Naive B cell (primary cell): ENCODE results near the gene MFAP3. TPM values are rescaled to one million over a fixed set of nuclear protein-coding genes. Genes with fewer than 3 reads are reported as not detected.
"Not testable (repeated sequence)": the region's sequence is repeated elsewhere in the genome, so short reads cannot be mapped to it uniquely, and the experiment has no call there.

ENCODE experiments used
- ATAC-seq, 2 donors: fragments of 150-1000 bp; cut with Tn5 transposase; 2 replicates each; pipeline ENCODE4 v1.10.0; 2021; ENCODE audit warnings: low read depth in 2 of 2, mild to moderate bottlenecking in 2 of 2, moderate library complexity in 2 of 2
- DNase-seq: peaks from one replicate; pipeline ENCODE4 v3.0.0; 2022
- H3K27ac Mint-ChIP-seq, 6 donors: one replicate each; pipeline ENCODE4 v1.8.0; 2020 to 2022; ENCODE audit warnings: mild to moderate bottlenecking in 6 of 6, mixed read lengths in 6 of 6, moderate library complexity in 5 of 6, inconsistent platforms in 2 of 6
- H3K27me3 Mint-ChIP-seq, 3 donors: one replicate each; pipeline ENCODE4 v1.8.0; 2021 to 2022; ENCODE audit warnings: mixed read lengths in 3 of 3, mild to moderate bottlenecking in 1 of 3
- H3K36me3 Mint-ChIP-seq, 2 donors: one replicate each; pipeline ENCODE4 v1.8.0; 2020 to 2022; ENCODE audit warnings: mixed read lengths in 2 of 2, inconsistent platforms in 1 of 2, mild to moderate bottlenecking in 1 of 2
- H3K4me1 Mint-ChIP-seq, 3 donors: one replicate each; pipeline ENCODE4 v1.8.0; 2020 to 2022; ENCODE audit warnings: mixed read lengths in 3 of 3, inconsistent platforms in 1 of 3, mild to moderate bottlenecking in 1 of 3, moderate library complexity in 1 of 3
- H3K4me3 Mint-ChIP-seq, 8 donors: one replicate each; pipeline ENCODE4 v1.8.0; 2020 to 2022; ENCODE audit warnings: mild to moderate bottlenecking in 8 of 8, mixed read lengths in 8 of 8, moderate library complexity in 8 of 8, inconsistent platforms in 2 of 8
- H3K9me3 Mint-ChIP-seq, 7 donors: one replicate each; pipeline ENCODE4 v1.8.0; 2020 to 2022; ENCODE audit warnings: mixed read lengths in 7 of 7, mild to moderate bottlenecking in 5 of 7, inconsistent platforms in 2 of 7, moderate library complexity in 1 of 7
- polyA plus RNA-seq, 6 donors: library from polyadenylated mRNA; unstranded; fragments of 300-500 nt; fragmentation: Illumina TruSeq; gene quantifications; one replicate each; pipeline ENCODE4 v1.2.3, GENCODE V29; 2021; ENCODE audit warnings: low read depth in 6 of 6

Gene MFAP3
- 10 to 100 TPM in 1 of 6 donors, 1 to 10 TPM in 5; 5.3 to 16.7 (median 6.5) TPM for polyA plus RNA-seq

- Mint-ChIP-seq H3K27ac (peak within 1 kb of the TSS; percentile 93 to 99 (median 98)), H3K4me3 (peak within 1 kb of the TSS; percentile 94 to 99 (median 98)), H3K27me3 (no peaks in the 10 kb centered on the region), H3K9me3 (no peaks in the 10 kb centered on the region), H3K4me1 (peaks cover 25 to 45% (median 42%) of the 10 kb centered on the region in 3 donors), H3K36me3 (no peaks in the 10 kb centered on the region)
- DNase-seq (peak; percentile 82), ATAC-seq (peak; percentile 96)
These were observed at the start of gene MFAP3, which contains the start of gene FAM114A2 for GRCh38 chr5:154038707-154039457. TSS of gene MFAP3 (plus strand) at chr5:154038967. CDS start at chr5:154049723, 10,756 bp downstream. TSS of gene FAM114A2 (minus strand) at chr5:154038910. CDS start at chr5:154034953, 3,957 bp downstream.

GRCh38 chr5:153991168-153991567 lies 47.6 kb upstream of the MFAP3 start:
- no peak overlapping the region for H3K27ac Mint-ChIP-seq
- H3K4me3 Mint-ChIP-seq = no peak overlapping the region
- H3K9me3 Mint-ChIP-seq = no peaks in the 10 kb centered on the region
- H3K4me1 Mint-ChIP-seq = no peaks in the 10 kb centered on the region
- H3K27me3 Mint-ChIP-seq = no peaks in the 10 kb centered on the region
- no peak for DNase-seq
- H3K36me3 Mint-ChIP-seq = peaks cover 27 to 32% of the 10 kb centered on the region in 2 donors
- no peak for ATAC-seq

- peaks cover 58 to 63% of the 10 kb centered on the region in 2 donors for H3K36me3 Mint-ChIP-seq
- no peaks in the 10 kb centered on the region for H3K4me1 Mint-ChIP-seq
- no peak overlapping the region for H3K4me3 Mint-ChIP-seq
- H3K9me3 Mint-ChIP-seq = peaks cover 0 to 7% (median 0%) of the 10 kb centered on the region in 7 donors
- H3K27me3 Mint-ChIP-seq = no peaks in the 10 kb centered on the region
- no peak overlapping the region for H3K27ac Mint-ChIP-seq
- DNase-seq (no peak), ATAC-seq (no peak)
These were observed 40.8 kb upstream of the MFAP3 start for GRCh38 chr5:153998010-153998409.

GRCh38 chr5:153998768-153999167 lies 40.0 kb upstream of the MFAP3 start:
- H3K9me3 Mint-ChIP-seq = peaks cover 0 to 7% (median 0%) of the 10 kb centered on the region in 7 donors
- peaks cover 57 to 63% of the 10 kb centered on the region in 2 donors for H3K36me3 Mint-ChIP-seq
- no peak overlapping the region for H3K27ac Mint-ChIP-seq
- ATAC-seq (no peak), DNase-seq (no peak)
- no peaks in the 10 kb centered on the region for H3K4me1 Mint-ChIP-seq
- H3K4me3 Mint-ChIP-seq = no peak overlapping the region
- no peaks in the 10 kb centered on the region for H3K27me3 Mint-ChIP-seq

GRCh38 chr5:153999995-154000394 lies 38.8 kb upstream of the MFAP3 start:
- Mint-ChIP-seq H3K9me3 (peaks cover 0 to 7% (median 0%) of the 10 kb centered on the region in 7 donors), H3K27ac (no peak overlapping the region), H3K36me3 (peaks cover 58% of the 10 kb centered on the region in 2 donors), H3K4me3 (no peak overlapping the region), H3K4me1 (peaks cover 0 to 8% (median 0%) of the 10 kb centered on the region in 3 donors), H3K27me3 (no peaks in the 10 kb centered on the region)
- DNase-seq (no peak), ATAC-seq (no peak)

- Mint-ChIP-seq H3K27me3 (no peaks in the 10 kb centered on the region), H3K4me1 (peaks cover 0 to 9% (median 0%) of the 10 kb centered on the region in 3 donors), H3K9me3 (peaks cover 0 to 7% (median 0%) of the 10 kb centered on the region in 7 donors), H3K36me3 (peaks cover 54 to 55% of the 10 kb centered on the region in 2 donors), H3K4me3 (no peak overlapping the region), H3K27ac (no peak overlapping the region)
- DNase-seq (no peak), ATAC-seq (no peak)
These were observed 38.1 kb upstream of the MFAP3 start for GRCh38 chr5:154000703-154001102.

- Mint-ChIP-seq H3K4me3 (no peak overlapping the region), H3K9me3 (peaks cover 0 to 7% (median 0%) of the 10 kb centered on the region in 7 donors), H3K36me3 (peaks cover 51 to 54% of the 10 kb centered on the region in 2 donors), H3K27ac (no peak overlapping the region), H3K4me1 (peaks cover 0 to 9% (median 3%) of the 10 kb centered on the region in 3 donors), H3K27me3 (no peaks in the 10 kb centered on the region)
- DNase-seq (no peak), ATAC-seq (no peak)
These were observed 36.7 kb upstream of the MFAP3 start for GRCh38 chr5:154002093-154002492.

GRCh38 chr5:154002511-154003020 lies 36.2 kb upstream of the MFAP3 start:
- peaks cover 0 to 9% (median 3%) of the 10 kb centered on the region in 3 donors for H3K4me1 Mint-ChIP-seq
- H3K27ac Mint-ChIP-seq = peak overlapping the region in 1 of 6 donors; percentile 69
- ATAC-seq (no peak), DNase-seq (no peak)
- no peaks in the 10 kb centered on the region for H3K27me3 Mint-ChIP-seq
- peaks cover 46 to 49% of the 10 kb centered on the region in 2 donors for H3K36me3 Mint-ChIP-seq
- no peak overlapping the region for H3K4me3 Mint-ChIP-seq
- peaks cover 0 to 7% (median 0%) of the 10 kb centered on the region in 7 donors for H3K9me3 Mint-ChIP-seq

GRCh38 chr5:154005648-154006047 lies 33.1 kb upstream of the MFAP3 start:
- no peak for ATAC-seq
- Mint-ChIP-seq H3K4me3 (no peak overlapping the region), H3K4me1 (peaks cover 0 to 9% (median 3%) of the 10 kb centered on the region in 3 donors), H3K27ac (no peak overlapping the region), H3K9me3 (no peaks in the 10 kb centered on the region), H3K27me3 (no peaks in the 10 kb centered on the region), H3K36me3 (peaks cover 26 to 33% of the 10 kb centered on the region in 2 donors)
- no peak for DNase-seq

GRCh38 chr5:154010660-154011059 lies 28.1 kb upstream of the MFAP3 start:
- DNase-seq = no peak
- H3K4me1 Mint-ChIP-seq = peaks cover 0 to 9% (median 7%) of the 10 kb centered on the region in 3 donors
- no peak overlapping the region for H3K27ac Mint-ChIP-seq
- H3K4me3 Mint-ChIP-seq = no peak overlapping the region
- peaks cover 41 to 43% of the 10 kb centered on the region in 2 donors for H3K36me3 Mint-ChIP-seq
- no peak for ATAC-seq
- no peaks in the 10 kb centered on the region for H3K27me3 Mint-ChIP-seq
- no peaks in the 10 kb centered on the region for H3K9me3 Mint-ChIP-seq

GRCh38 chr5:154015071-154015693 lies 23.6 kb upstream of the MFAP3 start:
- no peaks in the 10 kb centered on the region for H3K9me3 Mint-ChIP-seq
- H3K4me1 Mint-ChIP-seq = peaks cover 6 to 35% (median 20%) of the 10 kb centered on the region in 3 donors
- H3K36me3 Mint-ChIP-seq = peaks cover 48 to 57% of the 10 kb centered on the region in 2 donors
- no peak overlapping the region for H3K4me3 Mint-ChIP-seq
- no peaks in the 10 kb centered on the region for H3K27me3 Mint-ChIP-seq
- ATAC-seq (no peak), DNase-seq (no peak)
- peak overlapping the region in 1 of 6 donors; percentile 25 for H3K27ac Mint-ChIP-seq

- H3K4me1 Mint-ChIP-seq = peaks cover 15 to 47% (median 20%) of the 10 kb centered on the region in 3 donors
- not testable (repeated sequence) for H3K27me3 Mint-ChIP-seq, ATAC-seq, DNase-seq, H3K4me3 Mint-ChIP-seq, H3K9me3 Mint-ChIP-seq
- H3K27ac Mint-ChIP-seq = peak overlapping the region in 2 of 6 donors; percentile 40 to 54
- H3K36me3 Mint-ChIP-seq = peaks cover 56 to 58% of the 10 kb centered on the region in 2 donors
These were observed 19.8 kb upstream of the MFAP3 start for GRCh38 chr5:154018919-154019318.

- peaks cover 0 to 5% (median 4%) of the 10 kb centered on the region in 3 donors for H3K4me1 Mint-ChIP-seq
- DNase-seq (no peak), ATAC-seq (no peak)
- H3K27me3 Mint-ChIP-seq = no peaks in the 10 kb centered on the region
- H3K4me3 Mint-ChIP-seq = no peak overlapping the region
- H3K36me3 Mint-ChIP-seq = peaks cover 20 to 47% of the 10 kb centered on the region in 2 donors
- no peaks in the 10 kb centered on the region for H3K9me3 Mint-ChIP-seq
- H3K27ac Mint-ChIP-seq = peak overlapping the region in 1 of 6 donors; percentile 61
These were observed 12.8 kb upstream of the MFAP3 start for GRCh38 chr5:154025951-154026350.
